IMR-90 (cell line): ENCODE data around the gene RUBCN. TPM values are rescaled to one million over a fixed set of nuclear protein-coding genes. Genes with fewer than 3 reads are reported as not detected.
"Not testable (repeated sequence)": the region's sequence is repeated elsewhere in the genome, so short reads cannot be mapped to it uniquely, and the experiment has no call there.

ENCODE experiments used
- ATAC-seq: fragments of 200-7000 bp; cut with Tn5 transposase; 2 replicates; pipeline ENCODE4 v1.9.1; 2020; ENCODE audit warnings: low read depth, mild to moderate bottlenecking, moderate library complexity
- BruUV-seq: library from RNA; stranded (reverse); fragments of 400-500 nt; replicated peaks from 2 replicates; lab custom pipeline; 2021; lab: Mats Ljungman, UMichigan
- CTCF ChIA-PET: fragments of 300-600 bp; formaldehyde crosslinking; extraction: SDS; loops from one replicate; lab custom pipeline; 2021; ENCODE audit warnings: antibody characterized with exemption; lab: Yijun Ruan, JAX
- POLR2A ChIA-PET: fragments of 300-600 bp; sonication (Branson Sonifier 250); formaldehyde crosslinking; loops from one replicate; lab custom pipeline; 2022; ENCODE audit warnings: antibody characterized with exemption; ENCODE audit not compliant: unreplicated experiment; lab: Charles Lee
- DNase-seq: peaks from one replicate; pipeline ENCODE4 v3.0.0; 2013
- H2AFZ ChIP-seq: replicated peaks from 2 replicates; pipeline ENCODE3; 2013; ENCODE audit warnings: low read length, mild to moderate bottlenecking; ENCODE audit not compliant: poor library complexity
- H2AK5ac ChIP-seq: 2 replicates; pipeline ENCODE4 v1.6.1; 2013; ENCODE audit warnings: low read depth, low read length, inconsistent platforms
- H2AK9ac ChIP-seq: replicated peaks from 2 replicates; pipeline ENCODE3; 2013; ENCODE audit warnings: mild to moderate bottlenecking, low read depth, low read length, moderate library complexity; ENCODE audit not compliant: poor library complexity
- H2BK120ac ChIP-seq: 2 replicates; pipeline ENCODE4 v1.6.1; 2013; ENCODE audit warnings: low read depth, low read length, inconsistent platforms
- H2BK15ac ChIP-seq: 3 replicates; pipeline ENCODE4 v1.6.1; 2013; ENCODE audit warnings: low read depth, low read length, inconsistent platforms
- H2BK20ac ChIP-seq: 2 replicates; pipeline ENCODE4 v1.6.1; 2013; ENCODE audit warnings: low read depth, mild to moderate bottlenecking, inconsistent platforms, low read length, moderate library complexity
- H2BK5ac ChIP-seq: 2 replicates; pipeline ENCODE4 v1.6.1; 2013; ENCODE audit warnings: mild to moderate bottlenecking, low read depth, low read length, inconsistent platforms; ENCODE audit not compliant: poor library complexity, severe bottlenecking
- H3K14ac ChIP-seq: replicated peaks from 2 replicates; pipeline ENCODE4 v1.6.1; 2013; ENCODE audit warnings: low read depth, low read length, inconsistent platforms
- H3K18ac ChIP-seq: 2 replicates; pipeline ENCODE4 v1.6.1; 2013; ENCODE audit warnings: low read depth, low read length, control low read depth
- H3K23ac ChIP-seq: 2 replicates; pipeline ENCODE4 v1.6.1; 2013; ENCODE audit warnings: low read depth, low read length, inconsistent platforms
- H3K27ac ChIP-seq: 2 replicates; pipeline ENCODE4 v1.5.1; 2013; ENCODE audit warnings: mild to moderate bottlenecking, control low read depth, low read length; ENCODE audit not compliant: insufficient read depth
- H3K27me3 ChIP-seq: 2 replicates; pipeline ENCODE4 v1.6.1; 2013; ENCODE audit warnings: low read length; ENCODE audit not compliant: control insufficient read depth, insufficient read depth
- H3K36me3 ChIP-seq: 2 replicates; pipeline ENCODE4 v1.6.1; 2013; ENCODE audit warnings: low read length, mixed read lengths; ENCODE audit not compliant: control insufficient read depth, insufficient read depth
- H3K4ac ChIP-seq: 2 replicates; pipeline ENCODE4 v1.6.1; 2013; ENCODE audit warnings: low read depth, low read length, inconsistent platforms
- H3K4me1 ChIP-seq: 2 replicates; pipeline ENCODE4 v1.6.1; 2013; ENCODE audit warnings: low read length, mixed read lengths; ENCODE audit not compliant: control insufficient read depth, insufficient read depth
- H3K4me2 ChIP-seq: 2 replicates; pipeline ENCODE4 v1.6.1; 2013; ENCODE audit warnings: low read depth, mild to moderate bottlenecking, control low read depth, low read length, moderate library complexity
- H3K4me3 ChIP-seq: 2 replicates; pipeline ENCODE4 v1.5.1; 2013; ENCODE audit warnings: low read depth, mild to moderate bottlenecking, control low read depth, low read length, moderate library complexity; ENCODE audit not compliant: insufficient read depth
- H3K56ac ChIP-seq: 2 replicates; pipeline ENCODE4 v1.6.1; 2013; ENCODE audit warnings: low read length, inconsistent platforms; ENCODE audit not compliant: insufficient read depth; ENCODE audit errors: extremely low read depth
- H3K79me1 ChIP-seq, 2 experiments: 2 replicates each; pipeline ENCODE4 v1.6.1; 2013; ENCODE audit warnings: low read length in 2 of 2, inconsistent platforms in 1 of 2, low read depth in 1 of 2
- H3K9ac ChIP-seq: 2 replicates; pipeline ENCODE4 v1.6.1; 2013; ENCODE audit warnings: low read depth, low read length, control low read depth
- H3K9me1 ChIP-seq: 2 replicates; pipeline ENCODE4 v1.6.1; 2013; ENCODE audit warnings: low read length, inconsistent platforms; ENCODE audit not compliant: insufficient read depth
- H3K9me3 ChIP-seq: 2 replicates; pipeline ENCODE4 v1.6.1; 2013; ENCODE audit warnings: low read length; ENCODE audit not compliant: control insufficient read depth, insufficient read depth
- H4K20me1 ChIP-seq: 2 replicates; pipeline ENCODE4 v1.6.1; 2013; ENCODE audit warnings: low read length, inconsistent platforms; ENCODE audit not compliant: insufficient read depth
- H4K5ac ChIP-seq: 2 replicates; pipeline ENCODE4 v1.6.1; 2013; ENCODE audit warnings: mild to moderate bottlenecking, low read depth, low read length, control low read depth
- H4K8ac ChIP-seq, 2 experiments: 2 replicates each; pipeline ENCODE4 v1.6.1; 2013; ENCODE audit warnings: low read depth in 2 of 2, low read length in 2 of 2, control low read depth in 1 of 2, inconsistent platforms in 1 of 2
- H4K91ac ChIP-seq: 2 replicates; pipeline ENCODE4 v1.6.1; 2013; ENCODE audit warnings: low read depth, low read length, inconsistent platforms; ENCODE audit not compliant: insufficient read depth
- WGBS, 2 experiments: methylation state at CpG; one replicate each; pipeline versions ENCODE4 v1.1.5 to v1.1.7; 2013; ENCODE audit warnings: missing lambda C conversion rate in 2 of 2; ENCODE audit not compliant: insufficient read length in 1 of 2; ENCODE audit errors: extremely low coverage in 2 of 2; 5-methylcytosine and 5-hydroxymethylcytosine counted together
- dilution Hi-C: fragments of 300-500 bp; cut with HindIII; formaldehyde crosslinking; loops from one replicate; pipeline ENCODE4 v1.14.3; 2018; ENCODE audit warnings: low sequenced_read_pairs; ENCODE audit not compliant: unreplicated experiment
- in situ Hi-C: fragments of 300-500 bp; cut with MboI; formaldehyde crosslinking; loops from 3 replicates; pipeline ENCODE4 v1.14.3; 2019; ENCODE audit warnings: low sequenced_read_pairs, inconsistent platforms, mixed read lengths
- intact Hi-C: fragments of 100-400 bp; cut with micrococcal nuclease; formaldehyde crosslinking; loops from 2 replicates; pipeline ENCODE4 v1.10.0; 2022
- polyA plus RNA-seq, 3 experiments: library from polyadenylated mRNA; depleted of rRNA; stranded (reverse); fragments of >200 nt; gene quantifications; 2 replicates each; pipeline ENCODE4 v1.2.3, GENCODE V29; 2012; ENCODE audit warnings: low replicate concordance in 1 of 3
- total RNA-seq: library from RNA; depleted of rRNA; stranded (reverse); fragments of >200 nt; gene quantifications from 2 replicates; pipeline ENCODE4 v1.2.3, GENCODE V29; 2012

Gene RUBCN
- total and polyA plus RNA-seq, 2 of the 4 experiments (the other 2 are of a cell fraction), result 10.8 to 12.6 TPM

- H2BK5ac ChIP-seq, H2BK120ac ChIP-seq, H2AK9ac ChIP-seq, BruUV-seq, H3K27me3 ChIP-seq, H3K9me1 ChIP-seq, H3K56ac ChIP-seq, POLR2A ChIA-PET, dilution Hi-C loops, H4K8ac ChIP-seq, H3K4me3 ChIP-seq, DNase-seq, H3K4me1 ChIP-seq, H2AFZ ChIP-seq, H3K18ac ChIP-seq, H3K27ac ChIP-seq, H2AK5ac ChIP-seq, H3K79me1 ChIP-seq, CTCF ChIA-PET, H4K91ac ChIP-seq, H3K14ac ChIP-seq, intact Hi-C loops, H3K4ac ChIP-seq, H3K23ac ChIP-seq, H4K5ac ChIP-seq, ATAC-seq, H3K9ac ChIP-seq, in situ Hi-C loops, H3K9me3 ChIP-seq, H3K4me2 ChIP-seq, H3K36me3 ChIP-seq, H2BK15ac ChIP-seq, H2BK20ac ChIP-seq, H4K20me1 ChIP-seq: not testable (repeated sequence)
- WGBS, 2 experiments, result 100% methylated on average over 3 of the region's 23 CpGs; no CpG with 5 or more reads in 1 of the 2 experiments
These were observed 75.4 kb downstream of the RUBCN start for GRCh38 chr3:197661234-197661834.

- H3K9ac ChIP-seq, H3K23ac ChIP-seq, H2BK5ac ChIP-seq, in situ Hi-C loops, H2AK5ac ChIP-seq, H3K56ac ChIP-seq, H2AK9ac ChIP-seq, H3K9me1 ChIP-seq, H3K18ac ChIP-seq, H2BK20ac ChIP-seq, H3K9me3 ChIP-seq, H3K27me3 ChIP-seq, H2BK120ac ChIP-seq, H4K20me1 ChIP-seq, intact Hi-C loops, CTCF ChIA-PET, H3K4me3 ChIP-seq, H3K4me2 ChIP-seq, H3K36me3 ChIP-seq, H3K4me1 ChIP-seq, H3K27ac ChIP-seq, DNase-seq, H4K8ac ChIP-seq, BruUV-seq, H3K4ac ChIP-seq, H4K91ac ChIP-seq, ATAC-seq, dilution Hi-C loops, H3K14ac ChIP-seq, POLR2A ChIA-PET, H3K79me1 ChIP-seq, H2AFZ ChIP-seq, H4K5ac ChIP-seq, H2BK15ac ChIP-seq: not testable (repeated sequence)
- no CpG with 5 or more reads among the region's 16 CpGs for WGBS, 2 experiments
These were observed 77.0 kb downstream of the RUBCN start for GRCh38 chr3:197659701-197660100.
